T-helper 2 cell (primary cell): Measurements from ENCODE around the gene HTR6.

Experiments
- DNase-seq, 5 experiments: peaks; one replicate each; pipeline versions ENCODE4 v3.0.0 to v3.0.0-alpha.2; 2012 to 2022

Gene HTR6

DNA sequence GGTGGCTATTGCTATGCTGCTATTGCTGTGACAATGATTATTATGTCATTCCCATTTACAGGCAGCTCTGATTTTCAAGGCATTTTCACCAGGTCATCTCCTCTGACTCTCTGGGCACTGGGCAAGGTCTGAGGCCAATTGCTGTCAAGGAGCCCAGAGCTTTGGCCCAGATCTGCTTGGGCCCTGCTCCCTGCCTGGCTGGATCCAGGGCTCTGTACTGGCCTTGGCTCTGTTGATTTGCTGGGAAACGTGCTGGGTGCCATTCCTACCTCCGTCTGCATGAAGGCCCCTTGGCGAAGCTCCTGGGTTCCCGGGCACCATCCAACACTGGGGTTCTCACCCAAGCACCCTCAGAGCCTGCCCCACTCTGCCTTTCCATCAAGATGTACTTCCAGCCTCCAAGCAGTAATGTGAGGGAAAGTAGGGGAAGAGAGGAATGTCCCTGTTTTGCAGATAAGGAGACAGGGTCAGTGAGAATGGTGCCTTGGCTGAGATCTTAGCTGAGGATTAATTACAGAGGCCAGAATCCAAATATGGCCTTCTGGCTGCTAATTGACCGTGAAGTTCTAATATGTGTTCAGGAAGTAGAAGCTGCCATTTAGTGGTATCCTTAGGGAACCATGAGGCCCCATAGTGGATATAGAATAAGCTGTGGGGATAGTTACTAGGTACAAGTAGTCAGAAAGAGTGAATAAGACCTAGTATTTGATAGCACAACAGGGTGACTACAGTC is 63.9 kb downstream of the HTR6 start:
- DNase-seq = no peak

DNA sequence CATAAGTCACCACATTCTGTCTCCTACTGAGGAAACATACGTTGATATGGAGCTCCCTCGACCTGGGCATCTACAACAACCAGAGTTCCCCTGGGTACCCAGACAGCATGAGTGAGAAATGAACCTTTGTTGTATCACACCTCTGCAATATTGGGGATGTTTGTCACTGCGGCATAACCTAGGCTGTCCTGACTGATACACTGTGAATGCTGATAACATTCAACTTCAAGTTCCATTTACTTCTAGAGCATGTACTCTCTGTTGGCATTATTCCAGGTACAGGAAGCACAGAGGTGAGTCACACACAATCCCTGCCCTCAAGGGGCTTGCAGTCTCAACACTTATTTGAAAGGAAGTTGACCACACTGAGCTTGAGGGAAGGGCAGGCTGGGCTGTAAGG is 65.6 kb downstream of the HTR6 start:
- no peak for DNase-seq
